ENCODE data around the gene ADGRL1.
"Not testable (repeated sequence)": the region's sequence is repeated elsewhere in the genome, so short reads cannot be mapped to it uniquely, and the experiment has no call there.

Gene ADGRL1

DNA sequence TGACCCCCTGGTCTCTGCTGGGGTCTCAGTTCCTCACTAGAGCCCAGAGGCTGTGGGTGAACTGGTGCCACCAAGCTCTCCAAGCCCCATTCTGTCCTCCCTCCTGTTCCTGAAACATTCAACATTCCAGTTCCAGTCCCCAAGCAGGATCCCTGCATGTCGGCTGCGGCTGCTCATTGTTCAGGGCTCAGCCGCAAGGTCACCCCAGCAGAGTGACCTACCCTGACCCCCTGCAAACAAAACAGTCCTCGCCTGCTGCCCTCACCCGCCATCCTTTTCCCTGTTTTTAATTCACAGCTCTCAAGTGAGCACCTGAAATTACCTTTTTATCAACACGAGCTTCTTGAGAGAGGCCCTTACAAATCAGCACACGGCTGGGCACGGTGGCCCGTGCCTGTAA lies 19.3 kb downstream of the ADGRL1 start:
- DNase-seq, result not testable (repeated sequence)

GRCh38 chr19:14185691-14186090 lies 20.3 kb downstream of the ADGRL1 start:
- not testable (repeated sequence) for DNase-seq

DNA sequence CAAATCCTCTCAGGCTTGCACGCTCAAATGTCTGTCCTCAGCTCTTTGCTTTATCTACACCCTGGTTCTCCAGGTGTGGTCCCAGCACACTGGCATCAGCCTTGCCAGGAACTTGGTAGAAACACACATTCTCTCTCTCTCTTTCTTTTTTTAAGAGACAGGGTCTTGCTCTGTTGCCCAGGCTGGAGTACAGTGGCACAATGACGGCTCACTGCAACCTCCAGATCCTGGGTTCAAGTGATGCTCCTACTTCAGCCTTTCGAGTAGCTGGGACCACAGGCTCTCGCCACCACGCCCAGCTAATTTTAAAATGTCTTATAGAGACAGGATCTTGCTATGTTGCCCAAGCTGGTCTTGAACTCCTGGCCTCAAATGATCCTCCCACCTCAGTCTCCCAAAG lies 20.8 kb downstream of the ADGRL1 start:
- no peak for DNase-seq

DNA sequence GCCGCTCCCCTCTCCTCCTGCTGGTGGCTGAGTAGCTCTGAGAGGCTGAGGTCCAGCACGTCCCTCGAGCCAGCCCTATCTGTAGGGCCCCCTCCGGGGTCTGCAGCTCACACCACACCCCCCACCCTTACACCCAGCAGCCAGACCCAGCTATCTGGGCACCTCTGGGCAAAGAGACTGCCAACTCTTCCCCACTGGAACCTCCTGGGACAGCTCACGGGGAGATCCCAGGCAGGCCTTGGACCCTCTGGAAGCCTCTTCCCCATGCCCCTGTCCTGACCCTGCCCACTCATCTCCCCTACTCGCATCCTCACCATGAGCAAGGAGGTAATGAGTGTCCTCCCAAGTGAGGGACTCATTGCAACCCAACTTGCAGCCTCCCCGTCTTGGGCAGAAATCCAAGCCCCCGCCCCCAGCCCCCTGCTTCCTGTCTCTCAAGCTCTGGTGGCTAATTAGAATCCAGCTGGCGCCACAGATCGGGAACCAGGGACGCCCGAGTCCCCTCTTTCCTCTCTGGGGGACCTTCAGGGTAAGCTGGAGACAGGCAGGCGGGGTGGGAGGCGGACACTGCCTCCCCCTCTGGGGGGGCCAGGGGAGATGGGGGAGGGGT lies 22.1 kb downstream of the ADGRL1 start:
- no peak for DNase-seq

GRCh38 chr19:14182476-14182875 lies 23.5 kb downstream of the ADGRL1 start:
- DNase-seq, result no peak

- no peak for DNase-seq
These were observed 24.1 kb downstream of the ADGRL1 start for GRCh38 chr19:14181906-14182305.

GRCh38 chr19:14181199-14181598 lies 24.8 kb downstream of the ADGRL1 start:
- not testable (repeated sequence) for DNase-seq

GRCh38 chr19:14177496-14178074 lies 28.4 kb downstream of the ADGRL1 start:
- DNase-seq, result no peak

DNA sequence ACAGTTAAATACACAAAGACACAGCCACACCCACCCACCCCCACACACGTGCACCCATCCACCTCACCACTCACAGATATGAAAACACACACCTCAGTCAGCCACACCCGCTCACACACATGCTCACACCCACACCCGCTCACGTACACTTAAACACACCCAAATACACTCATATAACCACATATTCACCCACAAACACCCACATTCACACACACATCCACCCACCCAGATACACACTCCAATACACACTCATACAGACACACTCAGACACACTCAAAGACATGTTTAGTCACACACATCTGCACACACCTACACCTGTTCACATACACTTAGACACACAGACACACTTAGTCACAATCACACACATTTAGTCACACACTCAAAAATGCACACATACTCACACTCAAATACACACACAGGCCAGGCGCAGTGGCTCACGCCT lies 30.6 kb downstream of the ADGRL1 start:
- DNase-seq, result no peak

- no peak for DNase-seq
These were observed 31.1 kb downstream of the ADGRL1 start for GRCh38 chr19:14174883-14175282.

DNA sequence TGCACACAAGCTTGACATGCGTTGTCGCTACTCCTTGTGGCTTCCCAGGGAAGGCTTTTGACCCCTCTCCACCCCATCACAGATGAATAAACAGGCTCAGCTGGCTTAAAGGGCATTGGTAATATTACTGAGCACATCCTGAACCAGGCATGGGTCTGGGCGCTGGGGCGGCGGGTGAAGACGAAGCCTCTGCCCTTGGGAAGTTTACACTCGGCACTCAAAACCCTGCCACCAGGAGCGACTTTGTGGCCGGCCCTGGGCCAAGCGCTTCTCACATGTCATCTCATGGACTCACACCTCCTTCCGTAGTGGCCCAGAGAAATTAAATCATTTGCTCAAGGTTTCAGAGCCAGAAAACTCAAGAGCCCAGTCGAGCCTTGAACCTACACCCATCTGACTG lies 37.0 kb downstream of the ADGRL1 start:
- no peak for DNase-seq

DNA sequence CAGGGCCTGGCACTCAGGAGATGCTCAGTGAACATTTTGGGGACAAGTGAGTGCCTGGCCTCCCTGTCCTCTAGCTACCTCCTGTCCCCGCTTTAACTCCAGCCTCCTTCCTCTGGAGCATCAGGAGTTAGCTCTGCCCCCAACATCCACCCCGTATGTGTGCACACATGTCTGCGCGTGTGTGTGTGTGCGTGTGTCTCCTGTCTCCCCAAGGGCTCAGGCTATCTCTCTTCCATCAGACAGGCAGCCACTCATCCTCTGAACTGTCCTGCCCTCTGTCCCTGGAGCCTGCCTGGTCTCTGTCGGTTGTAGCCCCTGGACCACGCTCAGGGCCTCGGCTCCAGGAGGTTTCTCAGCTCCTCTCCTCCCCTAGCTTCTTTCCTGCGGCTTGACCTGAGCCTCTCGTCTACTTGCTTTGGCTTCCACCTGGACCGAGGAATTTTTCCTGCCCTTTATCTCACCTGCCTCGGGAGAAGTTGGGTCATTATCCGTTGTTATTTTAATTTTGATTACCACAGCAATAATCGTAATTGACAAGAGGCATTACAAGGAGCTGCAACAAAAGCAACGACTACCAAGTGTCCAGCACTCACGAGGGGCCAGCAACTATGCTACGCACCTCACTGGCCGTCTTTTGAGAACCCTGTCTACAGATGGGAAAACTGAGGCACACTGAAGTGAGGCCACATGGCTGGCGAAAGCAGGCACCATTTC lies 37.6 kb downstream of the ADGRL1 start:
- DNase-seq, result no peak

DNA sequence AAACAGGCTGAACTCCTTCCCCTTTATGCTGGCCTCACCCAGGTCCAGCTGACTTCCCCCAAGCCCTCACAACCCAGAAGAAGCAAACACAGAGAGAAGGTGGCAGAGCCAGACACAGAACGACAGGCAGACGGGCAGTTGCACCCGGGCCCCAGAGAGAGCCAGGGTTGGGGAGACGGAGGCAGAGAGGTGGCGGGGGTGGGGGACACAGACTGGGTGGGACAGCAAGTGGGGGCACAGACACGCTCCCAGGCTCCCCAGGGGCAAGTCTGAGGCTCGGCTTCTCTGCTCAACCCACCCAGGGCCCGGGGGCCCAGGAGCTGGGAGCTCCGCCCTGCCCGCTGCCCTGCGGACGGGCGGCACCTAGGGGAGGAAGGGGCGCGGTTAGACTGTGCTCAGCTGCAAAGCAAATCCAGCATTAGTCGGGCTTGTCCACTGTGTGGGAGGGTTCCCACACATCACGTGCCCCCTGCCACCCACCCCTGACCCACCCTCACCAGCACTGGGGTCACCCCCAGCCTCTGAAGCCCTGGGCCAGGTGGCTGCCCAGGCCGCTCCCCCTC lies 38.3 kb downstream of the ADGRL1 start:
- DNase-seq, result peak; percentile 35

GRCh38 chr19:14166999-14167575 lies 38.9 kb downstream of the ADGRL1 start:
- DNase-seq, result no peak

- no peak for DNase-seq
These were observed 39.8 kb downstream of the ADGRL1 start for GRCh38 chr19:14165990-14166830.

DNA sequence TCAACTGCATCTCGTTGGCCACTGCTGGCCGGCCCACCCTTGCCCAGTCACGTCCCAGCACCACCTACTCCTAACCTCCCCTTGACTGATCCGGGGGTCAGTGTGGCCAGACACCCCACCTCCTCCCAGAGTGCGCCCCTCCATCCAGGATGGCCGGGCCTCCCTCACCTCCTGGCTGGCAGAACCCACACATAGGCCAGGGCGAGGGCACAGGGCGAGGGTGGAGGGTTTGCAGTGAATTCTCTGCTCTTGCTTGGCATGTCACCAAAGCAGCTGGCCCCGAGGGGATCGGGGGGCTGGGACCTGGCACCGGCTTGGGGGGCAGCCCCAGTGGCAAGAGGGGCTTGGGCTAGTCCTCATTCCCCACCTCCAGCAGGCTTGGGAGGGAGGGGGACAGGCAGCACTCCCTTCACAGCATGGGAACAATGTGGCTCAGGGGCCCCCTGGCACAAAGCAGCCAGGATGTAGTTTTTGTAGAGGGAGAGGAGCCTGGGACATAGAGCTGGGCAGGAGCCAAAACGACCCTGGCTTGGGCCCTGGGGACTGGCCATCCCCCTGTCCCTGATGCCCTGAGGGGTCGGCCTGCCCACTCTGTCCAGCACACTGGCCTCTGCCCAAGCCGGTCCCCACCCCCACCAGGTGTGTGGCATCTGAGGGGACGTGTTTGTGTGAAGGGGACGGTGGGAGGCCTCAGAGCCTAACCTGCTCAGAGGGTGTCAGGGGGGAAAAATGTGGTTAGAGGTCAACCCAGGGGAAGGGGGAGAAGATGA lies 41.1 kb downstream of the ADGRL1 start:
- DNase-seq, result no peak

DNA sequence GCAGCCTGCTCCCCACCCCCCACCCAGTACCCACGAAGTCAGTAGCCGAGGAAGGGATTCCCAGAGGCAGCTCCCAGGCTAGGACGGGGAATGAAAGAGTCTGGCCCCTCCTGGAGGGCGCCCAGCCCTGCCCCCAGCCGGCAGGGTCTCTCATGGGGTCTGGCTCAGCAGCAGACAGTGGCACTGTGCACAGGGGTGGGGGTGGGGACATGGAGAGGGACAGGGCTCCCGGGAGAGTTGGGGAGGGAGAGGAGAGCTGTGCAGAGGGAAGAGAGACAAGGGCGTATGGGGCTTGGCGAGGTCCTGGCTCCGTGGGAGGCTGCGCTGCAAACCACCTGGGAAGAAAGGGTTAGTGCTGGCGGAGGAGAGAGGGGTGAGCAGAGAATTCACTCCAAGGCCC lies 41.9 kb downstream of the ADGRL1 start:
- no peak for DNase-seq

DNA sequence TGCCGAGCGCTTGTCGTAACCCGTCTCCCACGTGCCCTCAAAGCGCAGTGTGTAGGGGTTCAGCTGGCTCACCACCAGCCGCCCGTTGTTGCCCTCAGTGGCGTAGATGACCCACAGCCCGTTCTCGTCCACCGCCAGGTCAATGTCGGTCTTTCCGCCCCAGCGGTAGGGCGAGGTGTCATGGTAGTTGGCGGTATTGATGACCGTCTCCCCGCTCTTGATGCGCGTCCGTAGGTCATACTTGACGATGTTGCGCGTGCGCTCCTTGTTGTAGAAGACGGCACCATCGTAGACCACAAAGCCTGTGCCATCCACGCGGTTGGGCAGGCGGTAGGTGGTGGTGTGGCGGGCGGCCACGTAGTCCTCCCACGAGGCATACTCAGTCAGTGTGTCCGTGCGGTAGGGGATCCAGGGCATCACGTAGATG lies 43.1 kb downstream of the ADGRL1 start:
- no peak for DNase-seq

DNA sequence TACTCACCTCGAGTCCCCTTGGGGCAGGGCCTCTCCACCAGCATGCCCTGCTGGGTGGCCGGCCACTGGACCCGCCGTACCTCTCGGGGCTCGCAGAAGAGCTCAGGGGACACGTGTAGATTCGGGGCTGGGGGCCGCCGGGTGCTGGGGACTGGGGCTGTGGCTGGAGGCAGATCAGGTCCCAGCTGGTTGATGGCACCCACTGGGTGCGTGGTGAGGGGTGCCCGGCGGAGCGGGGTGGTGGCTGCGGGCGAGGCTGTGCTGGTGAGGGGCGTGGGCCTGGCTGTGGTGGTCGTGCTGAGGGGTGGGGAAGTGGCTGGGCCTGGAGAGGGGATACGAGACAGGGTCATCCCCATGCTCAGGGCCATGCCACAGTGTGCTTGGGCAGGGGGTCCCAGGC lies 44.7 kb downstream of the ADGRL1 start:
- DNase-seq, result no peak

DNA sequence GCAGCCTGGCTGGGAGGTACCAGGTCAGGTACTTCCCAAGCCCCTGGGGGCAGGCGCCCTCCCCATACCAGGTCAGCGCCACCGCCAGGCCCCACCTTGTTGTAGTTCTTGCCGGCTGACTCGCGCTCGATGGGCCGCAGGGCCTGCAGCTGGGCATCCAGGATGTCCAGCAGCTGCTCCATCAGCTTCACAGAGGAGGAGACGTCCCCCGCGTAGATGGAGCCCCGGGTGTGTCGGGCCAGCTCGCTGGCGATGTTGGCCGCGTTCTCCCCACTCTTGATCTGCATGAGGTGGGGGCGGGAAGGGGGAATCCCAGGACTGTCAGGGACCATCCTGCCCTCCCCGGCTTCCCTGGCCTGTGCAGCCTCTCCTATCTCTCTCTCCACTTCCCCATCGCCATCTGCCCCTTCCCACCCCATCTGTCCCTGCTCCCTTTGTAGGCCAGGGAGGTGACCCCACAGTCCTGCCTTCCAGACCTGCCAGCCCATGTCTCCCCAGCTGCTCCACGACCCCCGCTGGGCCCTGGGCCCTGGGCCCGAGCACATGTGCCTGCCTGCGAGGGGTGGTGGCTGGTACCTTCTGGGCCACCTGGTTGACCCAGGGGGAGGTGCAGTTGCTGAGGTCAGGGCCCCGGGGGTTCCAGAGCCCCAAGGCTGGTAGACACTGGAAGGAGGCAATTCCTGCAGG lies 45.8 kb downstream of the ADGRL1 start:
- DNase-seq, result no peak

- no peak for DNase-seq
These were observed 46.9 kb downstream of the ADGRL1 start for GRCh38 chr19:14159059-14159458.
